ENCODE results near the gene RNPS1.

- TF ChIP-seq CTCF (IDR thresholded peaks at IDR 0.05; ENCODE audit: insufficient read depth, low read length), result no peak
- no peak for TF ChIP-seq GABPA (IDR thresholded peaks at IDR 0.05; ENCODE audit: low read depth)
Measured at GRCh38 chr16:2253293-2253692, 14.6 kb downstream of the RNPS1 start.
